ENCODE results near the gene DIPK1C. TPM values are rescaled to one million over a fixed set of nuclear protein-coding genes. Genes with fewer than 3 reads are reported as not detected.

The DIPK1C gene
- total RNA-seq, 1 experiment from 2014 or later = not detected

GRCh38 chr18:74479486-74480148, 22.5 kb upstream of the DIPK1C start:
- Mint-ChIP-seq H3K27ac (no peak overlapping the region), H3K9me3 (no peaks in the 10 kb centered on the region), H3K27me3 (ENCODE audit: low read depth) (peaks cover 2% of the 10 kb centered on the region; the same call in 1 of the 2 replicates), H3K4me1 (peaks cover 11% of the 10 kb centered on the region), H3K4me3 (no peak overlapping the region), H3K36me3 (no peaks in the 10 kb centered on the region)
- TF ChIP-seq NR2C2 (CRISPR knock-in tag; IDR thresholded peaks at IDR 0.05) = no peak
- no peak for TF ChIP-seq CDX4 (CRISPR knock-in tag; IDR thresholded peaks at IDR 0.05; ENCODE audit: borderline replicate concordance)
- TF ChIP-seq IRF2 (CRISPR knock-in tag; IDR thresholded peaks at IDR 0.05; ENCODE audit: borderline replicate concordance, low read depth) = no peak
- ChIA-PET POLR2A (no interaction called here), CTCF (no interaction called here)
- no peak for ATAC-seq
- no peak for DNase-seq (ENCODE audit: low spot score)

- H3K4me3 Mint-ChIP-seq = no peak overlapping the region
- H3K27me3 Mint-ChIP-seq (ENCODE audit: low read depth) = peaks cover 2% of the 10 kb centered on the region; the same call in 1 of the 2 replicates
- no peaks in the 10 kb centered on the region for H3K9me3 Mint-ChIP-seq
- no peak for TF ChIP-seq IRF2 (CRISPR knock-in tag; IDR thresholded peaks at IDR 0.05; ENCODE audit: borderline replicate concordance, low read depth)
- TF ChIP-seq ZNF317 (CRISPR knock-in tag; IDR thresholded peaks at IDR 0.05; ENCODE audit: borderline replicate concordance, low read depth) = no peak
- no peak for TF ChIP-seq ZSCAN18 (CRISPR knock-in tag; IDR thresholded peaks at IDR 0.05)
- no peak for TF ChIP-seq E2F4 (CRISPR knock-in tag; IDR thresholded peaks at IDR 0.05; ENCODE audit: borderline replicate concordance, low read depth)
- TF ChIP-seq ETV6 (CRISPR knock-in tag; IDR thresholded peaks at IDR 0.05) = no peak
- TF ChIP-seq NR3C1 (CRISPR knock-in tag; conservative IDR thresholded peaks at IDR 0.05; ENCODE audit: low read depth) = no peak
- no peak for TF ChIP-seq TP53 (CRISPR knock-in tag; IDR thresholded peaks at IDR 0.05)
- TF ChIP-seq ATF6 (CRISPR knock-in tag; IDR thresholded peaks at IDR 0.05) = no peak
- no peak for TF ChIP-seq SMAD3 (CRISPR knock-in tag; IDR thresholded peaks at IDR 0.05; ENCODE audit: borderline replicate concordance)
- no peak for TF ChIP-seq ERG (CRISPR knock-in tag; IDR thresholded peaks at IDR 0.05)
- no peak for TF ChIP-seq ZBTB43 (CRISPR knock-in tag; IDR thresholded peaks at IDR 0.05)
- TF ChIP-seq NR2C2 (CRISPR knock-in tag; IDR thresholded peaks at IDR 0.05) = no peak
- TF ChIP-seq FOXP4 (CRISPR knock-in tag; IDR thresholded peaks at IDR 0.05) = no peak
- TF ChIP-seq ZNF232 (CRISPR knock-in tag; IDR thresholded peaks at IDR 0.05) = no peak
- TF ChIP-seq CREM (CRISPR knock-in tag; IDR thresholded peaks at IDR 0.05) = no peak
- TF ChIP-seq ZBTB21 (CRISPR knock-in tag; IDR thresholded peaks at IDR 0.05; ENCODE audit: borderline replicate concordance) = no peak
- no peak for TF ChIP-seq STAT6 (CRISPR knock-in tag; conservative IDR thresholded peaks at IDR 0.05; ENCODE audit: low read depth)
- CTCF ChIA-PET = interaction anchor here (1.0 kb wide), 1 partner anchor 19 kb away, joined by 3 read pairs; no protein-coding TSS in a partner anchor
- no peak for DNase-seq (ENCODE audit: low spot score)
- no peaks in the 10 kb centered on the region for H3K36me3 Mint-ChIP-seq
- no peak for ATAC-seq
- peaks cover 11% of the 10 kb centered on the region for H3K4me1 Mint-ChIP-seq
- no peak overlapping the region for H3K27ac Mint-ChIP-seq
- POLR2A ChIA-PET = no interaction called here
Measured at GRCh38 chr18:74478880-74479279, 21.8 kb upstream of the DIPK1C start.
